Thyroid gland (tissue), 4 donors: ENCODE data around the gene OLIG1.

ENCODE experiments used
- CTCF ChIP-seq, 6 experiments: fragments of 200-600 bp in 3 of 6; fragments of 450-650 bp in 3 of 6; sonication (generic) in 3 of 6; IDR thresholded peaks; one replicate each; pipeline ENCODE4 v1.5.1; 2016 to 2019; ENCODE audit warnings: antibody characterized with exemption in 6 of 6, mild to moderate bottlenecking in 2 of 6, inconsistent platforms in 1 of 6, moderate library complexity in 1 of 6
- POLR2A ChIP-seq, 2 donors: fragments of 450-650 bp; IDR thresholded peaks; one replicate each; pipeline ENCODE4 v1.6.1; 2017; ENCODE audit warnings: antibody characterized with exemption in 2 of 2, mild to moderate bottlenecking in 2 of 2, moderate library complexity in 1 of 2

GRCh38 chr21:33117101-33117888 lies 47.4 kb downstream of the OLIG1 start:
- TF ChIP-seq POLR2A (IDR thresholded peaks at IDR 0.05) (no peak), CTCF (IDR thresholded peaks at IDR 0.05) (no peak)
